HEK293 (cell line): ENCODE data around the gene CREBL2.

ENCODE experiments used
- KLF9 ChIP-seq: fragments of 450-650 bp; formaldehyde crosslinking; IDR thresholded peaks from 2 replicates; pipeline ENCODE4 v1.5.1; 2016; ENCODE audit warnings: missing biosample characterization, missing genetic modification characterization, low read depth
- ZFP37 ChIP-seq: fragments of 450-650 bp; formaldehyde crosslinking; IDR thresholded peaks from 2 replicates; pipeline ENCODE4 v1.5.1; 2016; ENCODE audit warnings: missing biosample characterization, missing genetic modification characterization
- ZNF146 ChIP-seq: fragments of 450-650 bp; formaldehyde crosslinking; IDR thresholded peaks from 2 replicates; pipeline ENCODE4 v1.5.1; 2016; ENCODE audit warnings: missing biosample characterization, missing genetic modification characterization
- ZNF175 ChIP-seq: fragments of 450-650 bp; formaldehyde crosslinking; IDR thresholded peaks from 2 replicates; pipeline ENCODE4 v1.5.1; 2016; ENCODE audit warnings: missing biosample characterization, missing genetic modification characterization
- ZNF221 ChIP-seq: fragments of 450-650 bp; formaldehyde crosslinking; IDR thresholded peaks from 2 replicates; pipeline ENCODE4 v1.5.1; 2017; ENCODE audit warnings: missing biosample characterization, missing genetic modification characterization, borderline replicate concordance
- ZNF274 ChIP-seq, 2 experiments: fragments of 200-500 bp in 1 of 2; fragments of 450-650 bp in 1 of 2; sonication (Bioruptor generic) in 1 of 2; formaldehyde crosslinking in 1 of 2; IDR thresholded peaks; 2 replicates each; pipeline versions ENCODE4 v1.5.1 to v1.6.1; 2014 to 2016; ENCODE audit warnings: borderline replicate concordance in 1 of 2, inconsistent platforms in 1 of 2, low read length in 1 of 2, missing biosample characterization in 1 of 2, missing genetic modification characterization in 1 of 2
- ZNF292 ChIP-seq: fragments of 450-650 bp; formaldehyde crosslinking; IDR thresholded peaks from 2 replicates; pipeline ENCODE4 v1.5.1; 2016; ENCODE audit warnings: low read depth, missing biosample characterization, missing genetic modification characterization, borderline replicate concordance
- ZNF792 ChIP-seq: fragments of 450-650 bp; formaldehyde crosslinking; IDR thresholded peaks from 2 replicates; pipeline ENCODE4 v1.5.1; 2016; ENCODE audit warnings: missing biosample characterization, missing genetic modification characterization
- TF ChIP-seq, protein P1 (sequence below): fragments of 450-650 bp; formaldehyde crosslinking; IDR thresholded peaks from 2 replicates; pipeline ENCODE4 v1.5.1; 2017; ENCODE audit warnings: missing biosample characterization, missing genetic modification characterization
- TF ChIP-seq, protein P2 (sequence below): sonication (generic); formaldehyde crosslinking; IDR thresholded peaks from 2 replicates; pipeline ENCODE4 v1.8.1; 2022; ENCODE audit warnings: mild to moderate bottlenecking, moderate library complexity, missing genetic modification reagents
- TF ChIP-seq, protein P3 (sequence below): fragments of 450-650 bp; formaldehyde crosslinking; IDR thresholded peaks from 2 replicates; pipeline ENCODE4 v1.5.1; 2016; ENCODE audit warnings: missing biosample characterization, missing genetic modification characterization
- TF ChIP-seq, protein P4 (sequence below): fragments of 450-650 bp; formaldehyde crosslinking; IDR thresholded peaks from 2 replicates; pipeline ENCODE4 v1.5.1; 2016; ENCODE audit warnings: missing biosample characterization, missing genetic modification characterization

- TF ChIP-seq, protein P1, sequence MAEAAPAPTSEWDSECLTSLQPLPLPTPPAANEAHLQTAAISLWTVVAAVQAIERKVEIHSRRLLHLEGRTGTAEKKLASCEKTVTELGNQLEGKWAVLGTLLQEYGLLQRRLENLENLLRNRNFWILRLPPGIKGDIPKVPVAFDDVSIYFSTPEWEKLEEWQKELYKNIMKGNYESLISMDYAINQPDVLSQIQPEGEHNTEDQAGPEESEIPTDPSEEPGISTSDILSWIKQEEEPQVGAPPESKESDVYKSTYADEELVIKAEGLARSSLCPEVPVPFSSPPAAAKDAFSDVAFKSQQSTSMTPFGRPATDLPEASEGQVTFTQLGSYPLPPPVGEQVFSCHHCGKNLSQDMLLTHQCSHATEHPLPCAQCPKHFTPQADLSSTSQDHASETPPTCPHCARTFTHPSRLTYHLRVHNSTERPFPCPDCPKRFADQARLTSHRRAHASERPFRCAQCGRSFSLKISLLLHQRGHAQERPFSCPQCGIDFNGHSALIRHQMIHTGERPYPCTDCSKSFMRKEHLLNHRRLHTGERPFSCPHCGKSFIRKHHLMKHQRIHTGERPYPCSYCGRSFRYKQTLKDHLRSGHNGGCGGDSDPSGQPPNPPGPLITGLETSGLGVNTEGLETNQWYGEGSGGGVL (tag by site-specific recombination) = no peak
- TF ChIP-seq, protein P2, sequence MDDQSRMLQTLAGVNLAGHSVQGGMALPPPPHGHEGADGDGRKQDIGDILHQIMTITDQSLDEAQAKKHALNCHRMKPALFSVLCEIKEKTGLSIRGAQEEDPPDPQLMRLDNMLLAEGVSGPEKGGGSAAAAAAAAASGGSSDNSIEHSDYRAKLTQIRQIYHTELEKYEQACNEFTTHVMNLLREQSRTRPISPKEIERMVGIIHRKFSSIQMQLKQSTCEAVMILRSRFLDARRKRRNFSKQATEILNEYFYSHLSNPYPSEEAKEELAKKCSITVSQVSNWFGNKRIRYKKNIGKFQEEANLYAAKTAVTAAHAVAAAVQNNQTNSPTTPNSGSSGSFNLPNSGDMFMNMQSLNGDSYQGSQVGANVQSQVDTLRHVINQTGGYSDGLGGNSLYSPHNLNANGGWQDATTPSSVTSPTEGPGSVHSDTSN (CRISPR knock-in tag) = no peak
- no peak for TF ChIP-seq ZNF175 (tag by site-specific recombination)
- no peak for TF ChIP-seq KLF9 (tag by site-specific recombination)
- TF ChIP-seq, protein P3, sequence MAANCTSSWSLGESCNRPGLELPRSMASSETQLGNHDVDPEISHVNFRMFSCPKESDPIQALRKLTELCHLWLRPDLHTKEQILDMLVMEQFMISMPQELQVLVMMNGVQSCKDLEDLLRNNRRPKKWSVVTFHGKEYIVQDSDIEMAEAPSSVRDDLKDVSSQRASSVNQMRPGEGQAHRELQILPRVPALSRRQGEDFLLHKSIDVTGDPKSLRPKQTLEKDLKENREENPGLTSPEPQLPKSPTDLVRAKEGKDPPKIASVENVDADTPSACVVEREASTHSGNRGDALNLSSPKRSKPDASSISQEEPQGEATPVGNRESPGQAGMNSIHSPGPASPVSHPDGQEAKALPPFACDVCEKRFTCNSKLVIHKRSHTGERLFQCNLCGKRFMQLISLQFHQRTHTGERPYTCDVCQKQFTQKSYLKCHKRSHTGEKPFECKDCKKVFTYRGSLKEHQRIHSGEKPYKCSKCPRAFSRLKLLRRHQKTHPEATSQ = no peak
- TF ChIP-seq, protein P4, sequence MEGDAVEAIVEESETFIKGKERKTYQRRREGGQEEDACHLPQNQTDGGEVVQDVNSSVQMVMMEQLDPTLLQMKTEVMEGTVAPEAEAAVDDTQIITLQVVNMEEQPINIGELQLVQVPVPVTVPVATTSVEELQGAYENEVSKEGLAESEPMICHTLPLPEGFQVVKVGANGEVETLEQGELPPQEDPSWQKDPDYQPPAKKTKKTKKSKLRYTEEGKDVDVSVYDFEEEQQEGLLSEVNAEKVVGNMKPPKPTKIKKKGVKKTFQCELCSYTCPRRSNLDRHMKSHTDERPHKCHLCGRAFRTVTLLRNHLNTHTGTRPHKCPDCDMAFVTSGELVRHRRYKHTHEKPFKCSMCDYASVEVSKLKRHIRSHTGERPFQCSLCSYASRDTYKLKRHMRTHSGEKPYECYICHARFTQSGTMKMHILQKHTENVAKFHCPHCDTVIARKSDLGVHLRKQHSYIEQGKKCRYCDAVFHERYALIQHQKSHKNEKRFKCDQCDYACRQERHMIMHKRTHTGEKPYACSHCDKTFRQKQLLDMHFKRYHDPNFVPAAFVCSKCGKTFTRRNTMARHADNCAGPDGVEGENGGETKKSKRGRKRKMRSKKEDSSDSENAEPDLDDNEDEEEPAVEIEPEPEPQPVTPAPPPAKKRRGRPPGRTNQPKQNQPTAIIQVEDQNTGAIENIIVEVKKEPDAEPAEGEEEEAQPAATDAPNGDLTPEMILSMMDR = no peak
- no peak for TF ChIP-seq ZNF146 (tag by site-specific recombination)
- no peak for TF ChIP-seq ZNF292 (tag by site-specific recombination)
- TF ChIP-seq ZNF221 (tag by site-specific recombination) = no peak
- TF ChIP-seq ZNF274 (IDR thresholded peaks at IDR 0.05; ENCODE audit: low read length) = no peak
- no peak for TF ChIP-seq ZNF274 (tag by site-specific recombination; IDR thresholded peaks at IDR 0.05; ENCODE audit: borderline replicate concordance)
- no peak for TF ChIP-seq ZNF792 (tag by site-specific recombination)
- TF ChIP-seq ZFP37 (tag by site-specific recombination) = no peak
Observed at GRCh38 chr12:12620730-12621315, 9.1 kb downstream of the CREBL2 start.
